BLaER1 (cell line): ENCODE data around the gene CNGA2.
"Not testable (repeated sequence)": the region's sequence is repeated elsewhere in the genome, so short reads cannot be mapped to it uniquely, and the experiment has no call there.

Experiments
- H3K27ac ChIP-seq: shearing (Covaris generic); formaldehyde crosslinking; 2 replicates; pipeline ENCODE4 v1.8.1; 2022
- H3K27me3 ChIP-seq: shearing (Covaris generic); formaldehyde crosslinking; 2 replicates; pipeline ENCODE4 v1.8.1; 2022
- H3K36me3 ChIP-seq: shearing (Covaris generic); formaldehyde crosslinking; 2 replicates; pipeline ENCODE4 v1.8.1; 2022
- H3K4me1 ChIP-seq: shearing (Covaris generic); formaldehyde crosslinking; 2 replicates; pipeline ENCODE4 v1.8.1; 2022
- H3K4me2 ChIP-seq: shearing (Covaris generic); formaldehyde crosslinking; 2 replicates; pipeline ENCODE4 v1.8.1; 2022
- H3K4me3 ChIP-seq: shearing (Covaris generic); formaldehyde crosslinking; 2 replicates; pipeline ENCODE4 v1.8.1; 2022
- H3K9ac ChIP-seq: shearing (Covaris generic); formaldehyde crosslinking; 2 replicates; pipeline ENCODE4 v1.8.1; 2022
- H3K9me3 ChIP-seq: shearing (Covaris generic); formaldehyde crosslinking; 2 replicates; pipeline ENCODE4 v1.8.1; 2022
- H4K20me1 ChIP-seq: shearing (Covaris generic); formaldehyde crosslinking; 2 replicates; pipeline ENCODE4 v1.8.1; 2022
- Cebpa-rat ChIP-seq: shearing (Covaris generic); IDR thresholded peaks from 2 replicates; pipeline ENCODE4 v1.8.1; 2022

Gene CNGA2

DNA sequence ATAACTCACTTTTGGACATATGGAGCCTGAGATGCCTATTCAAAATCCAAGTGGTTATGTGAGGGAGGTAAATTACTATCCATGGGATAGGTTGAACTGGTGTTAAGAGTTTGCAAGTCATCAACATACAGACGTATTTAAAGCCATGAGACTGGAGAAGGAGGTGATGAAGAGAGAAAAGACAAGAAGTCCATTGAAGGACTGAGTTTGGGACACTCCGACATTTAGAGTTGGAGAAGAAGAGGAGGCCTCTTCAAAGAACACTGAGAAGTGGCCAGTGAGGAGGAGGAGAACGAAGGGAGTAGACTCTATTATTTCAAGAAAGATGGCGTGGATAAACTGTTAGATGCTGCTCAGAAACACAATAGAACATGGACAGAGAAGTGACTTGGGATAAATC lies at the start of gene CNGA2:
Gene CNGA2, plus strand, starts transcription at position 301 of the 400 bp plus-strand sequence. CDS start 3,738 bp downstream, outside the sequence.
- Histone ChIP-seq H3K27ac (no peak within 1 kb of the TSS), H3K9ac (no peak within 1 kb of the TSS), H3K4me2 (no peak within 1 kb of the TSS), H3K36me3 (no peaks in the 10 kb centered on the region), H3K4me1 (peaks cover 22% of the 10 kb centered on the region), H3K9me3 (no peaks in the 10 kb centered on the region), H3K27me3 (peaks cover 90% of the 10 kb centered on the region), H4K20me1 (no peaks in the 10 kb centered on the region), H3K4me3 (no peak within 1 kb of the TSS)
- TF ChIP-seq Cebpa-rat, result no peak

GRCh38 chrX:151687635-151688034 lies 46.9 kb upstream of the CNGA2 start:
- no peaks in the 10 kb centered on the region for H3K36me3 ChIP-seq
- H3K9me3 ChIP-seq, result no peaks in the 10 kb centered on the region
- no peak overlapping the region for H3K9ac ChIP-seq
- no peak overlapping the region for H3K4me2 ChIP-seq
- no peak overlapping the region for H3K27ac ChIP-seq
- H3K4me3 ChIP-seq, result no peak overlapping the region
- TF ChIP-seq Cebpa-rat, result no peak
- H3K27me3 ChIP-seq, result peaks cover 93% of the 10 kb centered on the region
- no peaks in the 10 kb centered on the region for H3K4me1 ChIP-seq
- no peaks in the 10 kb centered on the region for H4K20me1 ChIP-seq

DNA sequence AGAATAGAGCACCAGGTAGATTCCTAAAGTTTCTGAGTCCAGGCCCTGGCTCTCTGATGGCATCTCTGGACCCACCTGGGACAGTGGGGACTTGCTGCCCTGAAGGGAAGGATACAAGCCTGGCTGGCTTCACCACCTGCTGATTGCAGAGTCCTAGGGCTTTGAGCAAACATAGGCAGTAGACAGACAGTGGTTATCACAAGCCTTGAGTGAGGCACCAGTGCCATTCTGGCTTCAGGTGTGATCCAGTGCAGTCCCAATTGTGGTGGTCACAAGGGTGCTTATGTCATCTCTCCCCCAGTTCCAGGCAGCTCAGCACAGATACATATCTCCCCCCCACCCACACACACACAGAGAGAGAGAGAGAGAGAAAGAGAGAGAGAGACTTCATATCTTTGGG lies 45.9 kb upstream of the CNGA2 start:
- Histone ChIP-seq H4K20me1 (no peaks in the 10 kb centered on the region), H3K9ac (no peak overlapping the region), H3K36me3 (no peaks in the 10 kb centered on the region), H3K27me3 (peaks cover 93% of the 10 kb centered on the region), H3K9me3 (no peaks in the 10 kb centered on the region), H3K4me2 (no peak overlapping the region), H3K27ac (no peak overlapping the region), H3K4me1 (no peaks in the 10 kb centered on the region), H3K4me3 (no peak overlapping the region)
- TF ChIP-seq Cebpa-rat, result no peak

DNA sequence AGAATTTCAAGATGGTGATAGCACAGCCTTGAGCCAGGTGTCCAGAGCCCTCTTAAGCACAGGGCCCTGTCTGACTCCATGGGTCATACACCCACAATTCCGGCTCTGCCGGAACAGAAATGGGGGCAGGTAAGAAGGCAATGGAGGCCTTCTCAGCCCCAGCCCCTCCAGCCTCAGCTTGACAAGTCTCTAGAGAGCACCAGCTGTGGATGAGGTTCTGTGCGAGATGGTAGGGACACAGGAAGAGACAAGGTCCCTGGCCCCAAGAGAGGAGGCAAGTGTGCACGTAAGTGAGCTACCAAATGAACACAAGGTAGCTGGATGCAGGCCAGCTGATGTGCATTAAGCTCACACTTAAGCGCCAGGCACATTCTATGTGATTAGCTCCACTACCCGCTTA lies 41.7 kb upstream of the CNGA2 start:
- H3K4me3 ChIP-seq, result no peak overlapping the region
- no peaks in the 10 kb centered on the region for H4K20me1 ChIP-seq
- H3K27me3 ChIP-seq, result peaks cover 62% of the 10 kb centered on the region
- H3K36me3 ChIP-seq, result no peaks in the 10 kb centered on the region
- no peak overlapping the region for H3K9ac ChIP-seq
- no peak overlapping the region for H3K27ac ChIP-seq
- no peaks in the 10 kb centered on the region for H3K4me1 ChIP-seq
- no peak overlapping the region for H3K4me2 ChIP-seq
- TF ChIP-seq Cebpa-rat, result no peak
- H3K9me3 ChIP-seq, result peaks cover 16% of the 10 kb centered on the region; the same call in 1 of the 2 replicates

DNA sequence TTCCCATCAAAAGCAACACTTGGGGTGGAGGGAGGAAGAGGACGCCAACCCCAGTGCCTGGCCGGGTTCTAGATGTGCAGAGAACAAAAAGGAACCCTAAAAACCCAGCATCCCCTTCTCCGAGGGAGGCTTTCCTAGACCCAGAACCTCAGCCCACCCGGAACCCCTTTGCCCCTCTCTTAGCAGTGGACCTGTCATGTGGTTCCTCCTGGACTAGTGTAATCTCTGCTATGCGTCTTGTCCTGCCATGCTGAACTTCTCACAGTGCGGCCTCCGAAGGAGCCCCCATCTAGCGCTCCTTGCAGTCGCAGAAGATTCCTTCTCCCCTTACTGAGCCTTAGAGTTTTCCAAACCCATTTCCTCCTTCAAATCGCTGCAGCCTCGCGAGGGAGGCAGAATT lies 40.4 kb upstream of the CNGA2 start:
- Histone ChIP-seq H3K9ac (no peak overlapping the region), H3K27me3 (peaks cover 61% of the 10 kb centered on the region), H3K4me2 (no peak overlapping the region), H3K4me3 (no peak overlapping the region), H3K36me3 (no peaks in the 10 kb centered on the region), H3K4me1 (no peaks in the 10 kb centered on the region), H3K27ac (no peak overlapping the region), H3K9me3 (peaks cover 16% of the 10 kb centered on the region; the same call in 1 of the 2 replicates), H4K20me1 (no peaks in the 10 kb centered on the region)
- TF ChIP-seq Cebpa-rat, result no peak

GRCh38 chrX:151694661-151695582 lies 39.6 kb upstream of the CNGA2 start, which contains the start of gene PRRG3:
Gene PRRG3 (plus strand): TSS chrX:151695458. CDS start chrX:151698815, 3,357 bp downstream.
- Histone ChIP-seq H3K27ac (no peak within 1 kb of the TSS), H3K36me3 (no peaks in the 10 kb centered on the region), H4K20me1 (no peaks in the 10 kb centered on the region), H3K9me3 (peaks cover 16% of the 10 kb centered on the region; the same call in 1 of the 2 replicates), H3K4me3 (no peak within 1 kb of the TSS), H3K4me1 (no peaks in the 10 kb centered on the region), H3K9ac (no peak within 1 kb of the TSS), H3K27me3 (peaks cover 61% of the 10 kb centered on the region), H3K4me2 (no peak within 1 kb of the TSS)
- TF ChIP-seq Cebpa-rat, result no peak

DNA sequence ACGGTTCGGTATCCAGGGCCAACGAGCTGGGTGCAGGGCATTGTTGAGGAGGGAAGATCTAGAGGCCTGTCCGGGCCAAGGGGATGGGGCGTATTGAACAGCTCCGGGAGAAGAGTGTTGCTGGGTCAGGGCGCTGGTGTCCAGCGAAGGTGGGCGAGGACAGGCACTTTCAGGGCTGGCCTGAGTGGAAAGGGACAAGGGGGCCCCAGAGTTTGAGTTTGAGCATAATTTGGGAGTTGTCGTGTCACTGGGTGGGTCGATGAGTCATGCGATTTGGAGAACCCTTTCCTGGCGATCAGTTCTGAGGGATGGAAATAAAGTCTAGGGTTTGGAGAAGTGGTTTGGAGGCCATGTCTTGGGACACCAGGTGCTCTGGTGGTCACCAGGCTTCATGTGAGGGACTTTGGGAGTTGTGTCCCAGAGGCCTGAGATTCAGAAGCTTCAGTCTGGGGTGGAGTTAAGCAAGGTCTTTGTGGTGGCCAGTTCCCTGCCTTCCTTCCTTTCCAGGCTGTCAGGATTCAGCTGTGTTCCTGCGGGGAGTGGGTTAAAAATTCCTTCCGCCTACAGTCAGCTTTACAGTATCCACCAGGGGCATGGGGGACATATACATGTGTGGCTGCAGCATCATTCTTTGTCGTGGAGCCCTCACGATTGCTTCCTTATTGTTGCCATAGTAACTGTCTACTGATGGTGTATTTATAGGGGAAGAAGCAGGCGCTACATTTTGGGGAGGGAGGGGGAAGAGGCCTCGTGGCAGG lies 38.8 kb upstream of the CNGA2 start:
- Histone ChIP-seq H3K9ac (no peak overlapping the region), H3K4me2 (no peak overlapping the region), H3K4me3 (no peak overlapping the region), H3K4me1 (no peaks in the 10 kb centered on the region), H3K9me3 (peaks cover 16% of the 10 kb centered on the region; the same call in 1 of the 2 replicates), H3K27me3 (peaks cover 61% of the 10 kb centered on the region), H4K20me1 (no peaks in the 10 kb centered on the region), H3K36me3 (no peaks in the 10 kb centered on the region), H3K27ac (no peak overlapping the region)
- TF ChIP-seq Cebpa-rat, result no peak

DNA sequence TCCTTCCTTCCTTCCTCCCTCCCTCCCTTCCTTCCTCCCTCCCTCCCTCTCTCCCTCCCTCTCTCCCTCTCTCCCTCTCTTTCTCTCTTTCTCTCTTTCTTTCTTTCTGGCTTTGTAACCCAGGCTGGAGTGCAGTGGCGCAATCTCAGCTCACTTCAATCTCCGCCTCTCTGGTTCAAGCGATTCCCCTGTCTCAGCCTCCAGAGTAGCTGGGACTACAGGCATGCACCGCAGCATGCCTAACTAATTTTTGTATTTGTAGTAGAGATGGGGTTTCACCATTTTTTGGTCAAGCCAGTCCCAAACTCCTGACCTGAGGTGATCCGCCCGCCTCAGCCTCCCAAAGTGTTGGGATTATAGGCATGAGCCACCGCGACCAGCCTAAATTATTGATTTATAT lies 37.5 kb upstream of the CNGA2 start:
- H4K20me1 ChIP-seq, H3K4me1 ChIP-seq, H3K9ac ChIP-seq, H3K4me2 ChIP-seq, H3K36me3 ChIP-seq, H3K27ac ChIP-seq, H3K4me3 ChIP-seq: not testable (repeated sequence)
- H3K27me3 ChIP-seq, result peaks cover 60% of the 10 kb centered on the region
- H3K9me3 ChIP-seq, result peaks cover 16% of the 10 kb centered on the region; the same call in 1 of the 2 replicates

GRCh38 chrX:151697522-151697921 lies 37.0 kb upstream of the CNGA2 start:
- H3K4me1 ChIP-seq, result no peaks in the 10 kb centered on the region
- H3K27ac ChIP-seq, result no peak overlapping the region
- no peaks in the 10 kb centered on the region for H3K36me3 ChIP-seq
- H3K27me3 ChIP-seq, result peaks cover 60% of the 10 kb centered on the region
- H3K4me3 ChIP-seq, result no peak overlapping the region
- H3K9ac ChIP-seq, result no peak overlapping the region
- no peaks in the 10 kb centered on the region for H4K20me1 ChIP-seq
- no peak for TF ChIP-seq Cebpa-rat
- H3K9me3 ChIP-seq, result peaks cover 16% of the 10 kb centered on the region; the same call in 1 of the 2 replicates
- H3K4me2 ChIP-seq, result no peak overlapping the region

- H3K4me2 ChIP-seq, result no peak overlapping the region
- H3K4me1 ChIP-seq, result no peaks in the 10 kb centered on the region
- peaks cover 16% of the 10 kb centered on the region; the same call in 1 of the 2 replicates for H3K9me3 ChIP-seq
- H3K4me3 ChIP-seq, result no peak overlapping the region
- no peaks in the 10 kb centered on the region for H3K36me3 ChIP-seq
- peaks cover 60% of the 10 kb centered on the region for H3K27me3 ChIP-seq
- no peak overlapping the region for H3K27ac ChIP-seq
- H4K20me1 ChIP-seq, result peaks cover 8% of the 10 kb centered on the region; the same call in 1 of the 2 replicates
- TF ChIP-seq Cebpa-rat, result no peak
- H3K9ac ChIP-seq, result no peak overlapping the region
Observed at GRCh38 chrX:151698485-151698884, 36.1 kb upstream of the CNGA2 start.
